ENCODE results near the gene RAB43. TPM values are rescaled to one million over a fixed set of nuclear protein-coding genes. Genes with fewer than 3 reads are reported as not detected.
A peak's percentile ranks its signal among the peaks of the same experiment; 100 is the strongest.

The RAB43 gene
- total and polyA plus RNA-seq, 4 donors: 3.0 to 6.9 (median 4.4) TPM

DNA sequence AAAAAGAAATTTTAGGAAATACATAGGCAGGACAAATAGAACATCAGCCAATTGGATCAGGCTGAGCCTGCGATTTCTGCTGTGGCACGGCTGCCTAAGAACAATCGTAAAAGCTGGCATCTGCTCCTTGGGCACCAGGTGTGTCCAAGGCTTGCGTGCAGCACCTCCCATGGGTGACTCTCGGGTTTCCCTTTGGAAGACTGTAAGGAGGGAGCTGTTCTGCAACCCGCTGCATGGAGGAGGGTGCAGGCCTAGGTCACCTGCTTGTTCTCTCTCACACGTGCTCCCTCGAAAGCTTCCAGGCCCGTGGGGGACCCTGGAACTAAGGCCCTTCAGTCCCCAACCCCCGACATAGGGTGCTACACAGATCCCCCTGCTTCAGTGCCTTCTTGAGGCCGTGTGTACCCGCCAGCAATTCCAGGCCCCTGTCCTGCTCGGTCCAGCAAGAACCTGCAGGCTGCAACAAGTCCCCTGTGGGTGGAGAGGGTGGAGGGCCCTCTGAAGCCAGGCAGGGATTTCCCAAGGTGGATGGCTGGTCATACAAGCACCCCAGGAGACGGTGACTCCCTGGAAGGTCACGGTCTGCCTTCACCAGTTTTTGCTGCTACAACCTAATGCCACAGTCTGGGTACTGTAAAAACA lies 57.6 kb downstream of the RAB43 start:
- WGBS (ENCODE audit: insufficient coverage): 93% methylated on average over 15 of the region's 15 CpGs

GRCh38 chr3:129063091-129063640 lies 58.4 kb downstream of the RAB43 start:
- 95% methylated on average over 8 of the region's 10 CpGs for WGBS (ENCODE audit: insufficient coverage)
- Histone ChIP-seq H3K27me3 (ENCODE audit: control insufficient read depth, insufficient read depth, low read length) (no peaks in the 10 kb centered on the region), H3K27ac (ENCODE audit: low read depth, low read length) (no peak overlapping the region), H3K4me3 (ENCODE audit: low read depth, low read length) (no peak overlapping the region), H3K4me1 (ENCODE audit: control insufficient read depth, insufficient read depth, low read length) (peaks cover 30% of the 10 kb centered on the region), H3K36me3 (ENCODE audit: control insufficient read depth, insufficient read depth, low read length) (no peaks in the 10 kb centered on the region), H3K9me3 (ENCODE audit: control insufficient read depth, insufficient read depth, low read length) (no peaks in the 10 kb centered on the region)
- DNase-seq (ENCODE audit: low read depth in 4 of 6, low spot score in 6 of 6): no peak

More for the DNA sequence above, 57.6 kb downstream of the RAB43 start:
- H3K9me3 ChIP-seq (ENCODE audit: control insufficient read depth, insufficient read depth, low read length): no peaks in the 10 kb centered on the region
- H3K36me3 ChIP-seq (ENCODE audit: control insufficient read depth, insufficient read depth, low read length): no peaks in the 10 kb centered on the region
- no peak overlapping the region for H3K4me3 ChIP-seq (ENCODE audit: low read depth, low read length)
- peaks cover 23% of the 10 kb centered on the region for H3K4me1 ChIP-seq (ENCODE audit: control insufficient read depth, insufficient read depth, low read length)
- no peak overlapping the region for H3K27ac ChIP-seq (ENCODE audit: low read depth, low read length)
- DNase-seq (ENCODE audit: low read depth in 4 of 6, low spot score in 6 of 6): no peak
- no peaks in the 10 kb centered on the region for H3K27me3 ChIP-seq (ENCODE audit: control insufficient read depth, insufficient read depth, low read length)

DNA sequence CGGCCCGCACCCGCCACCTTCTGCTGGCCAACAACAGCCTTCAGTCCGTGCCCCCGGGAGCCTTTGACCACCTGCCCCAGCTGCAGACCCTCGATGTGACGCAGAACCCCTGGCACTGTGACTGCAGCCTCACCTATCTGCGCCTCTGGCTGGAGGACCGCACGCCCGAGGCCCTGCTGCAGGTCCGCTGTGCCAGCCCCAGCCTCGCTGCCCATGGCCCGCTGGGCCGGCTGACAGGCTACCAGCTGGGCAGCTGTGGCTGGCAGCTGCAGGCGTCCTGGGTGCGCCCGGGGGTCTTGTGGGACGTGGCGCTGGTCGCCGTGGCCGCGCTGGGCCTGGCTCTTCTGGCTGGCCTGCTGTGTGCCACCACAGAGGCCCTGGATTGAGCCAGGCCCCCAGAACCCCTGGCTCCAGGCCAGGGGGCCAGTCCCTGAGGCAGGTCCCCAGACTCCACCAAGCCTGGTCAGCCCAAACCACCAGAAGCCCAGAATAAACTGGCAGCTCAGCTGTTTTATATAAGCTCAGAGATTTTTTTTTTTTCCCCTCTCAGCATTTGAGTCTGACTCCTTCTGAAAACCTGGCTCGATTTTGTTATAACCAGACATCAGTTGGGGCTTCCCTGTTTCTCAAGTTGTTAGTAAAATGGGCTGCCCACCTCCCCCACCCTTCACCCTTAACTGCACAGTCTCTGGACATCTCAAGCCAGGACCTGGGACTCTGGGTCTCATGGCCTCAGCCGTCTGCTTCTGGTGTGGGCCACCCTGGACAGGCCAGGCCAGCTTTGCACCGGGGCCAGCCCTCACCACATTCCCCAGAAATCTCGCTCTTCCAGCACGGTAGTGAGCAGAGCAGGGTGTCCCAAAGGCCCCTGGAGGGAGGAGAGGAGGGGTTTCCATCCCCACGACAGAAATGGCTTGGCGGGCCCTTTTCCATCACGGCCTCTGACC lies 59.4 kb downstream of the RAB43 start:
- H3K27me3 ChIP-seq (ENCODE audit: control insufficient read depth, insufficient read depth, low read length): no peaks in the 10 kb centered on the region
- DNase-seq (ENCODE audit: low read depth in 4 of 6, low spot score in 6 of 6): no peak

DNA sequence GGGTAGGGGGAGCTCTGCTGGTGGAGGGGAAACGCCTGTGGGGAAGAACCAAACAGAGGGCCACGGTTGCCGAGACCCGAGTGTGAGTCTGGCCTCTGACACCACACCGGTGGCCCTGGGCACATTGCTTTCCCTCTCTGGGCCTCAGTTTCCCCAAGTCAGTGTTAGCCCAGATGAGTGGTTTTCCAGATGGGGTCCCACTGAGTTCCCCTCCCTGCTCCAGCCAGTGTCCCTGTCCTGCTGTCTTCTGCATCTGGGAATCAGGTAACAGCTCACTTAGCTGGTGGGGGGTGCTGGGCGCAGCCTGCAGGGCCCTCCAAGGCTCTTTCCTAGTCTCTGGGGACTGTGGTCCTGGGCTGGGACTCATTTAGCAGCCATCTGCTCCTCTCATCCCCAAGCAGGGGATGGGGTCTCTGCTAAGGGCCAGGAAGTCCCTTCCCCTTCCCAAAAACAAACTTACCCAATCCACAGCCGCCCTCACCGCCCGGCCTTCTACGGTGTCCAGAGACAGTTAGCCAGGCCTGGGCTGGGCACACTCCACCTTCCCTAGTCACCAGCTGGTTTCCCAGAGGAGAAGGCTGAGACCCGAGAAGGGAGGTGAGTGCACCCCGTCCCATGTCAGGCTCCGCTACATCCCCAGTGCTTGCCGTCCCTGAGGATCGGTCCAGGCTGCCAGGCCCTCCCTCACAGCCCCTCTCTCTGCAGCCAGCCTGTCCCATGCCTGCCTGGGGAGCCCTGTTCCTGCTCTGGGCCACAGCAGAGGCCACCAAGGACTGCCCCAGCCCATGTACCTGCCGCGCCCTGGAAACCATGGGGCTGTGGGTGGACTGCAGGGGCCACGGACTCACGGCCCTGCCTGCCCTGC lies 60.3 kb downstream of the RAB43 start:
- Histone ChIP-seq H3K27ac (ENCODE audit: low read depth, low read length) (no peak overlapping the region), H3K36me3 (ENCODE audit: control insufficient read depth, insufficient read depth, low read length) (no peaks in the 10 kb centered on the region), H3K4me1 (ENCODE audit: control insufficient read depth, insufficient read depth, low read length) (peaks cover 35% of the 10 kb centered on the region), H3K27me3 (ENCODE audit: control insufficient read depth, insufficient read depth, low read length) (no peaks in the 10 kb centered on the region), H3K4me3 (ENCODE audit: low read depth, low read length) (no peak overlapping the region), H3K9me3 (ENCODE audit: control insufficient read depth, insufficient read depth, low read length) (no peaks in the 10 kb centered on the region)
- WGBS (ENCODE audit: insufficient coverage): 89% methylated on average over 18 of the region's 19 CpGs
- DNase-seq (ENCODE audit: low read depth in 4 of 6, low spot score in 6 of 6): no peak

More for the DNA sequence above, 59.4 kb downstream of the RAB43 start:
- peaks cover 35% of the 10 kb centered on the region for H3K4me1 ChIP-seq (ENCODE audit: control insufficient read depth, insufficient read depth, low read length)
- WGBS (ENCODE audit: insufficient coverage): 83% methylated on average over 27 of the region's 32 CpGs
- no peaks in the 10 kb centered on the region for H3K36me3 ChIP-seq (ENCODE audit: control insufficient read depth, insufficient read depth, low read length)
- no peak overlapping the region for H3K4me3 ChIP-seq (ENCODE audit: low read depth, low read length)
- no peaks in the 10 kb centered on the region for H3K9me3 ChIP-seq (ENCODE audit: control insufficient read depth, insufficient read depth, low read length)
- H3K27ac ChIP-seq (ENCODE audit: low read depth, low read length): no peak overlapping the region

DNA sequence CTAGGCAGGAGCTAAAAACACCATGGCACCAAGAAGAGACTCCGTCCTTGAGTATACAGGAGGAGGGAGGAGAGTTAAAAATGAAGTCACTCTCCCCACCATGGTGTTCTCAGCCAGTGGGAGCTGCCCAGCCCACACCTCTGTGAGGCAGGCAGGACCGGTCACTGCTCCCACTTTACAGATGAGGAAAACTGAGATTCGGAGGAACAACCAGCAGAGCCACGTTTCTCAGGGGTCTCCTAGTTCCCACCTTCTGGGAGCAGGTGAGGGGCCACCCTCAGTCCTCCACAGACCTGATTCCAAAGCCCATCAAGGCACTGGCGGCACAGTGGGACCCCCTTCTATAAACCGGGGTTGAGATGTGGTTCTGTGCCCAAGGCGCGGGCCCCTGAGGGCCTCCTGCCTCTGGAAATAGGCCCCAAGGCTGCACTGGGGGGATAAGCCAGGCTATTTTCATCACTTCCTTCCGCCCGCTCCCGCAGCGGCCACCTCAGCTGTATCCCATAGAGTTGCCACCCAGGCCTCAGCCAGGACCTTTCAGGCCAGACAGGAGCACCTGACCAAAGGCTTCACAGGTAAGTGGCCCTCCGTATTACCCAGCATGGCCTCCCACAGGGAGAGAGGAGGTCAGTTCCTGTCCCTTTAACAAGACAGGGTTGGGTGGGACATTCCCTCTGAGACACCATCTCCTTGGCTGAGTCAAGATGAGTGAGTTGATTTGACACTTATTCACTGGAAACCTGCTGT lies 61.2 kb downstream of the RAB43 start, which contains the start of gene GP9:
TSS of gene GP9 (plus strand) at position 504 of the 747 bp plus-strand sequence. CDS start 961 bp downstream, outside the sequence.
- no peak within 1 kb of the TSS for H3K27ac ChIP-seq (ENCODE audit: low read depth, low read length)
- DNase-seq (ENCODE audit: low read depth in 4 of 6, low spot score in 6 of 6): no peak
- peaks cover 35% of the 10 kb centered on the region for H3K4me1 ChIP-seq (ENCODE audit: control insufficient read depth, insufficient read depth, low read length)
- WGBS (ENCODE audit: insufficient coverage): 97% methylated on average over 10 of the region's 13 CpGs
- no peaks in the 10 kb centered on the region for H3K27me3 ChIP-seq (ENCODE audit: control insufficient read depth, insufficient read depth, low read length)
- H3K4me3 ChIP-seq (ENCODE audit: low read depth, low read length): no peak within 1 kb of the TSS
- H3K36me3 ChIP-seq (ENCODE audit: control insufficient read depth, insufficient read depth, low read length): no peaks in the 10 kb centered on the region
- H3K9me3 ChIP-seq (ENCODE audit: control insufficient read depth, insufficient read depth, low read length): no peaks in the 10 kb centered on the region

DNA sequence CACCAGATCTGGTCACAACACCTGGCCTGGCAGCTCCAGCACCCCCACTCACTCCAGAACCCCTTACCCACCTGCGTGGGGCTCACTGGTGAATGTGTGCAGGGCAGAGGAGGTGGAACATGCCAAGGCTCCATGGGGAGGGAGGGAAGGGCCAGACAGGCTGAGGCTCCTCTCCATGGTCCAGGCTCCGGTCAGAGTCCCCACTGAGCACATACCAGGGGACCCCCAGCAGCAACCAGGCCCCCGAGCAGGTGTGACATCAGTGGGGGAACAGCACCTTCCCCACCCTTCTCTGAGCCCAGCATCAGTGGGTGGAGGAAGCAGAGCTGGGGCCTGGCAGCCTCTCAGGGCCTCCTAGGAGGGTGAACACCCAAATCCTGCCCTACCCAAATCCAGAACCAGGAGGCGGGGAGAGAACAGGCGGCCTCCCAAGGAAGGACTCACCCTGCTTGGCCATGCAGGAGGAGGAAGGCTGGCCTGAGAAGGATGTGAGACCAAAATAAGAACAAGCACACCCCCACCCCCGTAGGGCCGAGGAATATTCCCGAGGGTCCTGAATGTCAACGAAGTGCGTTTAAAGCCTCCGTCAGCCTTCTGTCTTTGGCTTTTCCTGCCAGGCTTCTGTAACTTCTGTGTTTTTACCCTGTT lies 62.2 kb downstream of the RAB43 start:
- Histone ChIP-seq H3K36me3 (ENCODE audit: control insufficient read depth, insufficient read depth, low read length) (no peaks in the 10 kb centered on the region), H3K27ac (ENCODE audit: low read depth, low read length) (no peak overlapping the region), H3K27me3 (ENCODE audit: control insufficient read depth, insufficient read depth, low read length) (no peaks in the 10 kb centered on the region), H3K4me3 (ENCODE audit: low read depth, low read length) (no peak overlapping the region), H3K9me3 (ENCODE audit: control insufficient read depth, insufficient read depth, low read length) (no peaks in the 10 kb centered on the region), H3K4me1 (ENCODE audit: control insufficient read depth, insufficient read depth, low read length) (peaks cover 35% of the 10 kb centered on the region)
- WGBS (ENCODE audit: insufficient coverage): 50% methylated on average over 1 of the region's 11 CpGs
- DNase-seq (ENCODE audit: low read depth in 4 of 6, low spot score in 6 of 6): no peak

DNA sequence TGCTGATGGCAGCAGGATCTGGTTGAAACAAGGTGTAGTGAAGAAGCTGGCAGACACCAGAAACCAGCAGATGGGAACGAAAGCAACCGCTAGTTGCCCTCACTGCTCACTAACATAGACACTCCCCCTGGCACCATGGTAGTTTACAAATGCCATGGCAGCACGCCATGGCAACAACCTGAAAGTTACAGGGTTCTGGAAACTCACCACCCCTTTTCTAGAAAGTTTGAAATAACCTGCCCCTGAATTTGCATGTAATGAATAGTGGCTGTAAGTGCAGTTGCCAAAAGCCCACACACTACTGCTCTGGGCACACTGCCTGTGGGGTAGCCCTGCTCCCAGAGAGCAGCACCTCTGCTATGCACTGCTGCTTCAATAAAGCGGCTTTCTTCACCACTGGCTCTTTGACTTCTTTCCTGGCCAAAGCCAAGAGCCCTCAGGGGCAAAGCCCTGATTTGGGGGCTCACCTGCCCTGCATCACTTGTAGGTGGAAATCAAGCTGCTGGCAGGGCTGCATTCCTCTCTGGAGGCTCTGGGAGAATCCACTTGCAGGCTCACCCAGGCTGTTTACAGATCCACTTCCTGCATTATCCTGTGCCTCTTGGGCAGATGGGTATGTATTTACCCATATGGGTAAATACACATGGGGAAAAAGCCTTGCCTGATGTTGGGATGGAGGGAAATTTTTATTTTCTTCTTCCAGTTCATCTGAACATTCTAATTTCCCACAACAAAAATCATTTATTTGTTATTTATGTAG lies 63.0 kb downstream of the RAB43 start:
- DNase-seq (ENCODE audit: low read depth in 4 of 6, low spot score in 6 of 6): peak; percentile 35 to 87 (median 62)
- no peaks in the 10 kb centered on the region for H3K36me3 ChIP-seq (ENCODE audit: control insufficient read depth, insufficient read depth, low read length)
- peak overlapping the region; percentile 80 for H3K27ac ChIP-seq (ENCODE audit: low read depth, low read length)
- 55% methylated on average over 3 of the region's 4 CpGs for WGBS (ENCODE audit: insufficient coverage)
- peaks cover 38% of the 10 kb centered on the region for H3K4me1 ChIP-seq (ENCODE audit: control insufficient read depth, insufficient read depth, low read length)
- no peaks in the 10 kb centered on the region for H3K27me3 ChIP-seq (ENCODE audit: control insufficient read depth, insufficient read depth, low read length)
- no peaks in the 10 kb centered on the region for H3K9me3 ChIP-seq (ENCODE audit: control insufficient read depth, insufficient read depth, low read length)
- H3K4me3 ChIP-seq (ENCODE audit: low read depth, low read length): no peak overlapping the region

DNA sequence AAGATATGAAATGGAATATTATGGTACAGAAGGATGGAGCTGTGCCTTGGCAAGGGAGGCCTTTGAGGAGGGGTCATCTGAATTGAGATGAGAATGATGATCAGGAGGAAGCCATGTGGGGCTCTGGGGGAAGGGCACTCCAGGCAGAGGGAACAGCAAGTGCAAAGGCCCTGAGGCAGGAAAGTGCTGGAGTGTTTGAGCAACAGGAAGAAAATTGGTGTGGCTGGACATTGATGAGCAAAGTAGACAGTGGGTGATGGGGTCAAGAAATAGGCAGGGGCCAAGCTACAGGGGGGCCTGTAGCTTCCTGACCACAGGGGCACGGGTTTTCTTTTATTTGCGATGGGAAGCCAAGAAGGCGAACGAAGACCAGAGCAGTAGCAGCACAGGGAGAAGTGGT lies 64.4 kb downstream of the RAB43 start:
- no peak for DNase-seq (ENCODE audit: low read depth in 4 of 6, low spot score in 6 of 6)
- Histone ChIP-seq H3K36me3 (ENCODE audit: control insufficient read depth, insufficient read depth, low read length) (no peaks in the 10 kb centered on the region), H3K27ac (ENCODE audit: low read depth, low read length) (no peak overlapping the region), H3K9me3 (ENCODE audit: control insufficient read depth, insufficient read depth, low read length) (no peaks in the 10 kb centered on the region), H3K27me3 (ENCODE audit: control insufficient read depth, insufficient read depth, low read length) (no peaks in the 10 kb centered on the region), H3K4me1 (ENCODE audit: control insufficient read depth, insufficient read depth, low read length) (peaks cover 49% of the 10 kb centered on the region), H3K4me3 (ENCODE audit: low read depth, low read length) (no peak overlapping the region)
- 95% methylated on average over 4 of the region's 4 CpGs for WGBS (ENCODE audit: insufficient coverage)
